NCI-H2107 treated with DMSO at 0.1 percent for 48 hours (cell line): ENCODE measurements around the gene CELF4.
A peak's percentile ranks its signal among the peaks of the same experiment; 100 is the strongest.

Experiments used
- DNase-seq: peaks from one replicate; lab custom pipeline; 2025; ENCODE audit not compliant: unreplicated experiment; lab: John Stamatoyannopoulos, UW

The CELF4 gene

DNA sequence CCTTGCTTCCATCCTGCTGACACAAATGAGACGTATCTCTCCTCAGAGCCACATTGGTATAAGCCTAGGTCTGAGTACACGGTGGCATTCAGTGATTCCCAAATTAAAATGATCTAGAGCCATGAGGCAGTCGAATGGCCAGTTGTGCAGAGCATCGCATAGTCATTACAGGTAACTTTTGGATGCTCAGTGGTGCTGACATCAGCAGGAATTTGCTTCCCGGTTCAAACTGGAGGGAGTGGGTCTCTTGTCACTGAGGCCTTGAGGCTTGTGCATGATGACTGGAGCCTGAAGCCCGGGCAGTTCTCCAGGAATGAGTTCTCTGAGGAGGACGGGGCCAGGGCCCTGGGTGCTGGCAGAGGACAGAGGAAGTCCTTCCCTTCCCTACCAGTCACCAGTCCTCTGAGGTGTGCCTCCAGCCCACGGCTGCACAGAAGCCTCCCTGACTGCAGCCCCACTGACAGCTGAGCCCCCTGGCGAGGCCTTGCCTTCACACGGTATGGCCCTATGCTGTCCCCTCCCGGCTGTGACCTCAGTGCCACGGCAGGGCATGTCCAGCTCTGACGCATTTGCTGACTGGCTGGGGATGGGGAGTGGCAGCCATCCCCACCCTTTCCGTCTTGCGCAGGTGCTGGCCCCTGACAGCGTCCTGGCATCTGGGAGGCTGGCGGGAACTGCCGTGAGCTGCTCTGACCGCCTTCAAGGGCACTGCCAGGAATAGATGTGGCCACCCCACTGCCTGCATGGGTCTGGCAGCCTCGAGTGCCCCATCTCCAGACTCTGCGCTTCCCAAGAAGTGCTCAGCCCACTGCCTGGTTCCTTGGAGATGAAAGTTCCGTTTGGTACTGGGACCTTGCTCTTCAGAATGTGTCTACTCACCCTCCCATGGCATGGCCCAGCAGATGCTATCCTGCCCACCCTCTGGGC lies 117.4 kb downstream of the CELF4 start:
- DNase-seq, result no peak

DNA sequence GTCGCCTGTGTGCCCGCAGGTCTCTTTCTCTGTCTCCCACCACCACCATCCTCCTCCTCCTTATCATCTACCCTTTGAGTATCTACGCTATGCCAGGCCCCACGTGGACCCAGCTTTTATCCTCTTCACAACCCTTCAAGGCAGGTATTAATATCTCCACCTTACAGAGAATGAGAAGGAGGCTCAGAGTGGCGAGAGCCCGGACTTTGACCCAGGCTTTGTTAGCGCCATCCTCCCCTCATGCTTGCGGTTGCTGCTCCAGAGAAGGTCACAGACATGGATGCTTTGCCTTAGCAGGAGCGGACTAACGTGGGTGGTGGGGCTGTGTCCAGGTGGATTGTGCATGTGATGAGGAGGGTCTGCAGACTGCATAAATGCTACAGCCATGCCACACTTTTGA lies 119.8 kb downstream of the CELF4 start:
- no peak for DNase-seq

DNA sequence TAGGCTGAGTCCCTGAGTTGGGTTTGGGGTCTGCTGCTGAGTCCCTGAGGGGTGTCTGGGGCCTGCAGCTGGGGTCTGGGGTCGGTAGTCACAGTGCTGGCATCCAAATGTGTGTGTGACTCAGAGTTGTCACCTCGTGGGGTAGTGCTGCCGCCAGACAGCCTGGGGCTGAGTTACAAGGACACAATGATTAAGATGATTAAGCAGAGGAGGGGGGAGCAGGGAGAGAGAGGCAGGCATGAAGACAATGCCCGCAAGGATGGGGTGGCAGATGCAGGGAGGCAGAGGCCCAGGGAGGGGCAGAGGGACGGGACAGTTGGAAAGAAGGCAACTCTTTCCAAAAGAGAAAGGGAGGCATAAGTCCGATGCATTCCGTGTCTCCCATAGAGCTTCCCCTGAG lies 120.2 kb downstream of the CELF4 start:
- DNase-seq, result no peak

DNA sequence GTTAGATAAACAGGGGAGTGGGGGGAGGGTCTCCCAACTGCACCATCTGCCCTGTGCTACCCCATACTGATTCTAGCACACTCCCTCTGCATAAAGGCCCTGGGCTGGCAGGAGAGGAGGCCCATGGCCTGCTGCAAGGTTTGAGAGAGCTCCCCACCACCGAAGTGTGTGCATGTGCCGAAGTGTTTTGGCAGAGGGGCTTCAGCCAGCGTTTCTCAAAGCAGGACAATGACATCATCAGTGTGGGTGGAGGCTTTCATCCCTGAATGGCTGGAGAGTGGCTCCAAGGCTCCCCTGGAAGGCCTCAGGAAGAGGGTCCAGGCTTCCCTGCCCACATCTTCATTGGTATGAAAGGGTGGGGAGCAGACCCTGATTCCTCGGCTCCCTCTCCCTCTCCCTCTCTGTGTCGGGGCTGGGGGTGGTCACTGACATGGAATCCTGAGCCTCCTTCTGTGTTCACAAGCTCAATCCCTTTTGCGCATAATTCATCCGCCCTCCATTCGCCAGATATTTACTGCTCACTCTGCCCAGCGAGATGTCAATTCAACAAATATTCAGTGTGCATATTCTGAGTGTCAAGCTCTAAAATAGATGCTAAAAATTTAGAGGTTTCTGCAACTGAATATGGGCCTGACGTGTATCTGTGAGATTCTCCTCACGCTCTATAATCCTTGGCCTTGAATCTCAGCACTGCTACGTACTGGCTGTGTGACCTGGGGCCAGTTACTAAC lies 122.1 kb downstream of the CELF4 start:
- no peak for DNase-seq

DNA sequence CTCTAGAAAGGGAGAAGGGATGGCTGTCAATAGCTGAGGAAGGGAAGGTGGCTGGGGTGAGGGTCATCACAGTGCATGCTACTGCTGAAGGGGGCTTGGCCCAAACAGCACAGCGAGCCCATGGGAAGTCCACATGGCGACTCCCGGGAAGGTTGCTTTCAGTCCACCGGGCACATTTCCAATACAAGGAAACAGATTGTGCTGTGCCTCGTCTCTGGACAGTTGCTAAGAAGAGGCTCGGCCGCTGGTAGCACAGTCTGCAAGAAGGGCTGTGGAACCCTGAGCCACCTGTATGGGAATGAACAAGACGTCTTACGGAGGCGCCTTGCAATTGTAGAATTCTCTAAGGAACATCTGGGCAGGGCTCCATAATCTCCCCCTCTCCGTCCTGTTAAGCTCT lies 123.1 kb downstream of the CELF4 start:
- DNase-seq, result no peak

DNA sequence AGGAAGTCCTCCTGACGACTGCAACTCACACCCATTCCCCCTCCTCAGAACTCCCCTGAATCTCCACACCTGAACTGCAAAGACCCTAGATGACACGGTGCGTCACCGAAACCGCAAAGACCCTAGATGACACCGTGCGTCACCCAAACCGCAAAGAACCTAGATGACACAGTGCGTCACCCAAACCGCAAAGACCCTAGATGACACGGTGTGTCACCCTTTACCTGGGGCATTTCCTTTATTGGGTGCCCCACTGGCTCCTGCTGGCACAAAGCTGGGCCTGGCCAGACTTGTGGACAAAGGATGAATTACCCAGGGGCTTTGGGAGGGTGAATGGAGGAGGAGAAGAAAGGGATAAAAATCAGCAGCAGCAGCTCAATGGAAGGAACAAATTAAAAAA lies 123.8 kb downstream of the CELF4 start:
- no peak for DNase-seq

DNA sequence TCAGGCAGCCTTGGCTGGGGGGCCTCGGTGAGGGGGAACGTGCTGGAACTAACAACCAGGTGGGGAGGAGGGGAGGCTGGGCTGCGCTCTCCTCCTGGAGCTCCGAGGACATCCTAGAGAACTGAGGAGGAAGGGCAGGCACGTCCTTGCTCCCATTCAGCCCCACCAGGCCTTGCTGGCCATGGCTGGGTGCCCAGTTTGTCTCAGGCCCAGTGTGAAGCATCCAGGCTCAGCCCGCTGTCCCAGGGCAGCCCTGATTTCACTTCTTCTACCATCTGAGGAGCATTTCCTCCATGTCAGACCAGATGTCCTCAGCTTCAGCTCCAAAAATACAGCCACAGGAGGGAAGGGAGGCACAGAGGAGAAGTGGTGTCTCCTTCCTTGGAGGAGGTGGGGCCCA lies 125.4 kb downstream of the CELF4 start:
- DNase-seq, result no peak

DNA sequence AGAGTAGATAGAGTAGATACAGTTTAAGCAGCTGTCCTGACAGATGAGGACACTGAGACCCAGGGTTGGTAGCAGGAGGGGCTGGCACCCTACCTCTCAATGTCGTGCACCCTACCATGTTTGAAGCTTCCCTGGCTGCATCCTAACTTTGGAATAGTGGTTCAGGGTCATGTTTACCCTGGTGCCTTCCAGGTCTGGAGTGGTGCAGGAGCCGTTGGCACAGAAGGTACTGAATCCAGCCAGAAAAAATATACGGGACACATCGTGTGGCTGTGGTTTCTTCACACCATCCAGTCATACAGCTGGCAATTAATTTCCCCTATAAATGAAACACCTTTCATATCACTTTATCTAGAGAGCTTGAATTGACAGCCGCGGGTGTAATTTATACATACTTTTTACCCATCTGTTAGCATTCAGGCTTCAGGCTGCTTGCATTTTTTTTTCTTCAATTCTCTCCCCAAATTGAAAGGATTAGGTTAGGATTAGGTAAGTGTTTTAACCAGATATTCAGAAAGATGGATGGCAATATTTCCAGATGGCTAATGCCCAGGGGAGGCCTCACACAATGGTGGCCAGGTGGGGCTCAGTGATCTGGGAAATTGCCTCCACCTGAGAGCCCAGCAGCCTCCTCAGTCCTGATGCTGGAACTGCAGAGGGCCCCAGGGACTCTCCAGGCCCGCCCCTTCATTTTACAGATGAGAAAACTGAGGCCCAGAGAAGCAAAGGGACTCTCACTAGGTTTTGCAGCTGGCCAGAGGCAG lies 127.0 kb downstream of the CELF4 start:
- peak; percentile 58 for DNase-seq

DNA sequence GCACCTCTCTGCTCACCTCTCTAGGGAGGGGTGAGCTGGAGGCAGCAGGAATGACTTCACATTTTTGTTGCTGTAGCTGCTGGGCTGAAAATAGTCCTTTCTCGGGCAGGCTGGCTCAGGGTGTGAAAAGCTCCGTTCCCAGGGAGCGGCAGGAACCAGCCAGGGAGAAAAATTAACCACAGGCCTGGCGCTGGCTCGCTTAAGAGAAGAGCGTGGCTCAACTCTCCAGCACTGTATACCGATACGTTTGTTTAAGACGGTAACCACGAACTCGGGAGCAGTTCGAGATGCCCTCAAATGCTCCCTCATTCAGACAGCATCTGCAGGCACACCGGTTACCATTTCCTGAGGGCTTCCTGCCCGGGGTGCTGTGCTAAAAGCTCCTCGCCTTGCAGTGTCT lies 129.6 kb downstream of the CELF4 start:
- DNase-seq, result peak; percentile 26

DNA sequence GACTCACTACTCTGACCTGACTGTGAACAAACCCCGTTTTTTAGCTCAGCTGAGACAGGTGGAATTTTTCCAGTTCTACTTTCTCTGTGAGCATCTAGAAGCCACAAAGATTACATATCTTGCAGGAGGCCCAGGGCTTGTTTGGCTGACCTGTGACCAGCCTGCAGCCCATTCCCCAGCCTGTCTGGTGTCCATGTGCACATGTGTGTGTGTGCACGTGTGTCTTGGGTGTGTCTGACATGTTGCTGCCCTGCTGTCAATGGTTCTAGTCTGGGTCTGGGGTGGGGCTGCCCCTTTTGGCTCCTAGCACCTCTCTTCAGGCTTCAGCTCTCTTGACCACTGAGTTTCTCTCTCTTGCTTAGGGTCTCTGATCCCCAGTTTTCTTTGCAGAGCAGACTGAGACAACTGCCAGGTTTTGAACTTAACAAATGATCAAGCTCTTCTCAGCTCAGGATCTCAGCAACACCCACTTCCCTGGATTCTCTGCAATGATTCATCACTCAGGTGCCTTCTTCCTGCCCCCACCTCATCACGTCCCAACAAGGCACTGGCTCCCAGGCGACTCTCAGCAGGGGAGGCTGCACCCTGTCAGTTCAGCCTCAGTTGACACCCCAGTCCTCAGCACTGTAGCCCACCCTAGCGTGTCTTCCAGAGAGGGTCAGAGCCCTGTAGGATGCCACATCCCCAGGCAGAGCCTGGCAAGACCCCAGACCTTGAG lies 130.3 kb downstream of the CELF4 start:
- no peak for DNase-seq

DNA sequence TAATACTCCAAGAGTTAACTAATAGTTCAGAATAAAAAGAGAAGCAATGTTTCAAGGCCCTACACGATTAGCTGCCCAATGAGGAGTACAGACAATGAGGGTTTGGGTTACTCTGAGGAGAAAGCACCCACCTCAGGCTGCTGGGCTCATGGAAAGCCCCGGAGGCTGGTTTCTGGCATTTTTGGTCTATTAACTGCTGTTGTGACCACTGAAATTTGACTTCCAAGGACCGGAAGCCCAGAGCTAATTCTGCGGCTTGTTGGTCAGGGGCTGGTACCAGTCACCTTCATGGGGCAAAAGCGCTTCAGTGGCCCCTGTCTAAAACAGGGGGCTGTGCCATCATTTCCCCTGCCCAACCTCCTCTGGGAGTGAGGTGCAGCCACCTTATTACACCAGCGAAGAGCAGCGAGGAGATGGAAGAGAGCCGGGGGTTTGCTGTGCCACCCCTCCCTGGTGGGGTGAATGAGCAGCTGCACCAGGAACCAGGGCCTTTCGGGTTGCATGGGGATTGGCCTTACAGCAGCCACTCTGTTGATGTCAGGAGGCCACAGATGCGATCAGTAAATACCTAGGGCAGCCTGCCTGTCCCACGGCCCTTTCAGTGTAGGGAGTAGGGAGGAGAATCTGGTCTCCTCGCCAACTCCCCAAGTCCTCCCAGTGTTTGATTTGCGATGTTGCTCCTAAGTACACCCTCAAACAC lies 131.3 kb downstream of the CELF4 start:
- DNase-seq, result no peak

DNA sequence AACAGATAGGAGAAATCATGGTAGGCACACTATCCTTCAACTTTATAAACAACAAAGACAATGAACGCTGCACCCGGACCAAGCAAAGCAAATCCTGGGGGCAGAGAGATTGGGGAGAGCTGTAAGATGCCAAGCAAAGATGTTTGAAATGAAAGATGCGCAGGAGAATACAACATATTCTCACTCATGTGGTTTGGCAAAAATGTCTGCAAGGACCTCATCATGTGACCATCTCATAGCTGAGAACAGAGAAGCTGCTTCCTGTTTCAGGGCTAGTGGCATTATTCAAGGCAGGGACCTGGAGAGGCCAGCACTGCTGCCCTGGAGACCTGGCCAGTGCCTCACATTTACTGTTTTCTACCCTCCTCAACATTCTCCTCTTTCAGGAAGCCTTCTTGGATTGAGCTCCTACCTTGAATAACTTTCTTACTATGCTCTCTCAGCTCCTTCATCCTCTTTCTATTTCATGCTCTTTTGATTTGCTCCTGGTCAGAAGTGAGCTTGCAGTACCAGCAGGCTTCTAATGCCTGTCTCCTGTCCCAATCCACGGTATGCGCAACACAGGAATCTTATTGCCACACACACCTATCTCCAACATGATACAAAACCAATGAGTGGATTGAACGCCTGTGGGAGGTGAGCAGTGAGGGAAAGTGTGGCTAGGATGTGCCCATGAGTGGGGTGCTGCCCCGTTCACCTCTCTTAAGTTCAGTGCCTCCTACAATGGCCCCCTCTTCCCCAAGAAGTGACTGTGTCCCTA lies 133.0 kb downstream of the CELF4 start:
- no peak for DNase-seq

DNA sequence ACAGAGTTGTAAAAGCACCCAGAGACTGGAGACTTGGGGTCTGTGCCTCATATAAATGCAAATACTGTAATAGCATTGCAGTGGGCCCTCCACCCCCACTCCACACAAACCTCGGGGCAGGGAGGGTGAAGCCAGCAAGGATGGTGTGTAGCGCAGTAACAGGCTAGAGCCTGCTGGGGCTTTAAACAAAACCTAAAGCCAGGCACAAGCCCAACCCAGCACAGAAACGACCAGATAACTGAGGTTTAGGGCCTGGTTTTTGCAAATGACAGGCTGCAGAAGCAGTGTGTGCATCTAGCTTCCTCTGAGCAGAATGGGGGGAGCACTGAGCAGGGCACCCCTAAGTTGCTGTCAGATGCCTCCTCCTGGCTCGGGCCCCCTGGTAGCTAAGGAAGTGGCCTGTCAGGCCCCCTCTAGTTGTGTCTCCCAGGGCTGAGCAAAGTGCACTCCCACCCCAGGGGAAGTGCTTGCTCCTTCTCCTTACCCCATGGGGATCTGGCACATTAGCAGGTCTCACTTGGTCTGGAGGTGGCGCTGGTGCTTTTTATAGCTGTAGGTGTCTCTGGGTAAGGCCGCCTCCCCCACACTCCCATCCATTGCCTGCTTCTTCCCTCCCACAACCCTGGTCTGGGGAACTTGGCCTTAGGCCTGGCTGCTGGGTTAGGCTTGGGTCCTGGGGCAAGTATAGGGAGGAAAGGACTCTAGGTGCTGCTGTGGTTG lies 135.1 kb downstream of the CELF4 start:
- no peak for DNase-seq

DNA sequence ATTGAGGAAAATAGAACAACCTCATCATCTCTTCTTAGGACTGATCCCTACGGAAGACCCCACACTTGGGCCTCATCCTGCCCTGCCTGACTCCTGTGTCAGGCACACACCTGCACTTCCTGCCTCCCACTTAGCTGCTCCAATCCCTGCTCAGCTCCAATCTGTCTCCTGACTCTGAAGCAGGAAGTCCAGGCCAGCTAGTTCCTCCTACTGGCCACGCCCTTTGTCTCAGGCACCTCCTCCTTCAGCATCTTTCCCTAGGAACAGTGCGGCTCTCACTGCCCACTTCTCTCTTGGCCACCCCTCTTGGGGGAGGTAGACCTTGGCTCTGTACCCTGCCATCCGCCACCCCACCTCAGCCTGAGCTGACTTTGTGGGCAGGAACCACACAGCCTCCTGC lies 135.8 kb downstream of the CELF4 start:
- DNase-seq, result peak; percentile 22

DNA sequence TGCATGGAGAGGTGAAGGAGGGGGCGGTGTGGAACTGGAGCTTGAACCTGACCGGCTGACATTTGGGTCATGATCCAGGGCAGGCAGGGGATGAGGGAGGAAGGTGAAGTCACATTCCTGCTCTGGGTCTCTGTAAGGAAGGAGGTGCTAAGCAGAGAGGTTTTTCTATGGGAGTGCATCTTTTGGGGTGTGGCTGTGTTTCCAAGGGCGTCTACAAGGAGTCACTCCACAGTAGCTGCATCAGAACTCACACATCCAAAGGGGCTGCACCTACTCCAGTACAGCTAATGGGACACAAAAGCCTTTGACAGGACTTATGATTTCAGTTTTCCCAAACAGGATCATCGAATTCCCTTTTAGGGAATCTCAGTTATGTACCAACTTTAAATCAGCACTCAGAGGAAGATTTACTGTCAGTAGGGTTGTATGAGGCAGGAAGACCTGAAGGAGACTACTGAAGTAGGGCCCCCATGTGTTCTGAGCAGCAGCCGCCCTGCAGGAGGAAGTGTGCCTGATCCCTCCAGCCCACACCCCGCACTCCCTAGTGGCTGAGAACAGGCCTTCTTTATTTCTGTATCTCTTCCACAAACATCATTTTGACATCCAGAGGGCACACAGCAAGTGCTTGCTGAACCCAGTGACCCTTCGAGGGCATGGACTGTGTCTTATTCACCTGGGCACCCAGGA lies 137.2 kb downstream of the CELF4 start:
- no peak for DNase-seq

DNA sequence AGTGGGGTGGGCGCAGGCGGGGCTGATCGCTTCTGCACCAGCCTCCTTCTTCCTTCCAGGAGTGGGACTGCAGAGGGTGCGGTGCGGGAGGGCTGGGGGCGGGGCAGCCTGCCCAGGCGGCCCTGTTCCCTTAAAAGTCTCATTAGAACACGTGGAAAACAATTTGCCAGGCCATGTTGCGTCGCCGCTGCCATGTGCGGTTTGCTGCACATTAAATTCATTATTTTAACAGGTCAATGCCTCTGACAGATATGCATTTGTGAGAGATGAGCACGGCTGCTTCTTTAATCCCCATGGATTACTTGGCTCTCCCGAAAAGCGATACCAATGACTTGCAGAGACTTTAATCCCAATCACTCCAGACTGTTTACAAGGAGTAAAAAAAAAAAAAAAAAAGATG lies 139.0 kb downstream of the CELF4 start:
- no peak for DNase-seq

DNA sequence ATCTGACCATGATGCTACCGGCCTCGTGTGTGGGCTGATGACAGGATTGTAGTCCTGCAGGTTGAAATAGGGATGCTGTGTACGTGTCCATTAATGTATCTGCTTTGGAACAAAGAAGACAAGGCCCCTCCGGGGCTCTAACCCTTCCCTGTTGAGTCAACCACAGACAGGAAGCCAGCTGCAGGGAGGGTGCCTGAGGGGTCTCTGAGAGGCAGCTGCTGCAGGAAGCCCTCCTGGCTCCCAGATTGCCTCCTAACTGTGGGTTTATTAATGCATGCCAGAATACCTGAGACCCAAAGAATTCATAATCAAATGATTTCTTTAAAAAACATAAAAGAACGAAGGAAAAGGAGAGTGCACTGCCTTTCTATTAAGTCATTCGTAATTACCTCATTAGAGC lies 140.4 kb downstream of the CELF4 start:
- no peak for DNase-seq

DNA sequence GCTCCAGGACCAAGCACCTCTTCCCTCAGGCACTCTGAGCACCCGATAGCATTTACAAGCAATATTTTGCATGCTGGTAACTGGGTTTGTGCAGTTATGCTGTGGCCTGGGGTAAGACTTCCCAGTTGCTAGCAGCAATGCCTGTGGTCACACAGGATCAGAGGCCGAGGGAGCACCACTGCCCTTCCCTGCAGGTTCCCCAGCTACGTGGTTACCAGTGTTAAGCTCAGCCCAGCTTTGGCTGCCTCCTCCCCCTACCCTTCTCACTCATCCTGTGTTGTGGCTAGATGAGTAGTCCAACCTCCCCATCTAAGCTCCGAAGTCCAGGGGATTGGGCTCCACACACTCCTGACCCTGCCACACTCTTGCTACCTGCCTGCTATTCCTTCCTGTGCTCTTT lies 141.1 kb downstream of the CELF4 start:
- no peak for DNase-seq
